ENCODE measurements around the gene FBN3. TPM values are rescaled to one million over a fixed set of nuclear protein-coding genes. Genes with fewer than 3 reads are reported as not detected.
"Not testable (repeated sequence)": the region's sequence is repeated elsewhere in the genome, so short reads cannot be mapped to it uniquely, and the experiment has no call there.

FBN3 gene
- total RNA-seq, 4 donors from 2014 or later: 0.06 to 32.8 TPM; not detected in 2

DNA sequence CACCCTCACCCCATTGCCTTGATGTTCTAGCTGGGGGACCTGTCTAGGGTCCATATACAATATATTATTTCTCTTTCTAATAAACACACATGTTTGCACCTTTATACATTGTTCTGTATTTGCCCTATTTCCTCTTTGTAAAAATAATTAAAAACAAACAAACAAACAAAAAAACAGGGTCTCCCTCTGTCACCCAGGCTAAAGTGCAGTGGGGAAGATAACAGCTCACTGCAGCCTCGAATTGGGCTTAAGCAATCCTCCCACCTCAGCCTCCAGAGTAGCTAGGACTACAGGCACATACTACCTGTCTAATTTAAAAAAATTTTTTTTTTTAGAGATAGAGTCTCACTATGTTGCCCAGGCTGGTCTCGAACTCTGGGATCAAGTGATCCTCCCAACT lies 5.9 kb upstream of the FBN3 start:
- H3K27ac ChIP-seq: no peak overlapping the region
- TF ChIP-seq, protein P1, sequence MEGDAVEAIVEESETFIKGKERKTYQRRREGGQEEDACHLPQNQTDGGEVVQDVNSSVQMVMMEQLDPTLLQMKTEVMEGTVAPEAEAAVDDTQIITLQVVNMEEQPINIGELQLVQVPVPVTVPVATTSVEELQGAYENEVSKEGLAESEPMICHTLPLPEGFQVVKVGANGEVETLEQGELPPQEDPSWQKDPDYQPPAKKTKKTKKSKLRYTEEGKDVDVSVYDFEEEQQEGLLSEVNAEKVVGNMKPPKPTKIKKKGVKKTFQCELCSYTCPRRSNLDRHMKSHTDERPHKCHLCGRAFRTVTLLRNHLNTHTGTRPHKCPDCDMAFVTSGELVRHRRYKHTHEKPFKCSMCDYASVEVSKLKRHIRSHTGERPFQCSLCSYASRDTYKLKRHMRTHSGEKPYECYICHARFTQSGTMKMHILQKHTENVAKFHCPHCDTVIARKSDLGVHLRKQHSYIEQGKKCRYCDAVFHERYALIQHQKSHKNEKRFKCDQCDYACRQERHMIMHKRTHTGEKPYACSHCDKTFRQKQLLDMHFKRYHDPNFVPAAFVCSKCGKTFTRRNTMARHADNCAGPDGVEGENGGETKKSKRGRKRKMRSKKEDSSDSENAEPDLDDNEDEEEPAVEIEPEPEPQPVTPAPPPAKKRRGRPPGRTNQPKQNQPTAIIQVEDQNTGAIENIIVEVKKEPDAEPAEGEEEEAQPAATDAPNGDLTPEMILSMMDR (IDR thresholded peaks at IDR 0.05): no peak
- no peak for TF ChIP-seq POLR2A (IDR thresholded peaks at IDR 0.05)
- no peaks in the 10 kb centered on the region for H3K4me1 ChIP-seq
- intact Hi-C loops (cut with DNase I; ENCODE audit: low total_unique reads): loop anchor here (5.0 kb wide), 1 partner anchor 97 kb away; no protein-coding TSS in a partner anchor
- H3K9me3 ChIP-seq: no peaks in the 10 kb centered on the region
- DNase-seq: no peak
- no peak overlapping the region for H3K4me3 ChIP-seq
- no peaks in the 10 kb centered on the region for H3K36me3 ChIP-seq
- peaks cover 0 to 4% of the 10 kb centered on the region in 2 donors for H3K27me3 ChIP-seq

DNA sequence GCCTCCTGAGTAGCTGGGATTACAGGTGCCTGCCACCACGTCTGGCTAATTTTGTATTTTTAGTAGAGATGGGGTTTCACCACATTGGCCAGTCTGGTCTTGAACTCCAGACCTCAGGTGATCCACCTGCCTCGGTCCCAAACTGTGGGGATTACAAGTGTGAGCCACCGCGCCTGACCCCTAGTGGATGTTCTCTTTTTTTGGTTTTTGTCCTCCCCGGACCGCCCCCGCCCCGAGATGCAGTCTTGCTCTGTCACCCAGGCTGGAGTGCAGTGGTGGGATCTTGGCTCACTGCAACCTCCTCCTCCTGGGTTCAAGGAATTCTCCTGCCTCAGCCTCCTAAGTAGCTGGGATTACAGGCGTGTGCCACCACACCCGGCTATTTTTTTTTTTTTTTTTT lies 4.6 kb upstream of the FBN3 start:
- H3K4me1 ChIP-seq; DNase-seq; H3K9me3 ChIP-seq; H3K36me3 ChIP-seq; intact Hi-C loops (cut with DNase I; ENCODE audit: low total_unique reads); H3K4me3 ChIP-seq; H3K27ac ChIP-seq: not testable (repeated sequence)
- peaks cover 0 to 11% of the 10 kb centered on the region in 2 donors for H3K27me3 ChIP-seq

DNA sequence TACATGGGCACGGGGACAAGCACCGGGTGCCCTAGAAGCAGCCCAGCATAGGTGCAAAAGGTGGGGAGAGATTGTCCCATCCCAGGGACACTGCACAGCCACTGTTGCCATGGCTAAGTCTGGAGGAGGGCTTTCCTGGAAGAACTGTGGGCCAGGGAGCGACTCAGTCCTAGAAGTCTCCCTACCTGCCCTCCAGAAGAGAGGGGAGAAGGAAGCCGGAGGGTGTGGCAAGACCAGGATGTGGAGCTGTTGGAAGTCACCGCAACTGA lies 2.3 kb upstream of the FBN3 start:
- no peak for TF ChIP-seq POLR2A (IDR thresholded peaks at IDR 0.05)
- TF ChIP-seq, protein P1 (IDR thresholded peaks at IDR 0.05): no peak
- no peak for DNase-seq
- H3K36me3 ChIP-seq: no peaks in the 10 kb centered on the region
- H3K27ac ChIP-seq: no peak overlapping the region
- no peaks in the 10 kb centered on the region for H3K9me3 ChIP-seq
- no peak overlapping the region for H3K4me3 ChIP-seq
- intact Hi-C loops (cut with DNase I; ENCODE audit: low total_unique reads): no loop called here
- H3K4me1 ChIP-seq: peaks cover 0 to 12% of the 10 kb centered on the region in 2 donors
- H3K27me3 ChIP-seq: peaks cover 0 to 20% of the 10 kb centered on the region in 2 donors

DNA sequence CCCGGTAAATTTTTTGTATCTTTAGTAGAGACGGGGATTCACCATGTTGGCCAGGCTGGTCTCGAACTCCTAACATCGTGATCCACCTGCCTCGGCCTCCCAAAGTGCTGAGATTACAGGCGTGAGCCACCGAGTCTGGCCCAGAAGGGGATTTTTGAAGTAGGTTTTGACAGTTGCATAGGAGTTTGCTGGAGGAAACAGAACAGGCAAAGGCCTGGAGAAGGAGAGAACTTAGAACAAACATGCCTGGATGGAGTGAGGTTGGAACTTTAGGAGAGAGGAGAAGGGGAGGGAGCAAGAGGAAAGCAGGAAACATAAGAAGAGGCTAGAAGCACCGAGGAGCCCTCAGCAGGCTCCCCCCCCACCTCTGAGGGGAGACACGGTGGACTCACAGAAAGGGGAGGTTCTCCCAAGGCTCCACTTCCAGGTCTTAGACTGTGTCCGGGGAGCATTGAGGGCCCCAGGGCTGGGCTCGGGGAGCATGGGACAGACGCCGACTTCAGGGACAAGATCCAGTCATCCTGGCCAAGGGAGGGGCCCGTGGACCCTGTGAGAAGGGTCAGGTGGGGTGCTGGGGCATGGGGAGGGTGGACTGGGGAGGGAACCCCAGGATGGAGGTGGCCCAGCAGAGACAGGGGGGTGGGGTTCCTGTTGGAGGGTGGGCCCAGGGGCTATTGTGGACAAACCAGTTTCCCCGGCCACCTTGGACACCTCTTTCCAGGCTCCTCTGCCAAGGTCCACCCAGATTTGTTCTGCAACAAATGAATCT lies 1.8 kb upstream of the FBN3 start:
- no peak for TF ChIP-seq POLR2A (IDR thresholded peaks at IDR 0.05)
- TF ChIP-seq, protein P1 (IDR thresholded peaks at IDR 0.05): no peak
- Histone ChIP-seq H3K4me1 (peaks cover 0 to 12% of the 10 kb centered on the region in 2 donors), H3K4me3 (no peak overlapping the region), H3K36me3 (no peaks in the 10 kb centered on the region), H3K27ac (no peak overlapping the region), H3K27me3 (peaks cover 0 to 20% of the 10 kb centered on the region in 2 donors), H3K9me3 (no peaks in the 10 kb centered on the region)
- intact Hi-C loops (cut with DNase I; ENCODE audit: low total_unique reads): no loop called here
- no peak for DNase-seq

DNA sequence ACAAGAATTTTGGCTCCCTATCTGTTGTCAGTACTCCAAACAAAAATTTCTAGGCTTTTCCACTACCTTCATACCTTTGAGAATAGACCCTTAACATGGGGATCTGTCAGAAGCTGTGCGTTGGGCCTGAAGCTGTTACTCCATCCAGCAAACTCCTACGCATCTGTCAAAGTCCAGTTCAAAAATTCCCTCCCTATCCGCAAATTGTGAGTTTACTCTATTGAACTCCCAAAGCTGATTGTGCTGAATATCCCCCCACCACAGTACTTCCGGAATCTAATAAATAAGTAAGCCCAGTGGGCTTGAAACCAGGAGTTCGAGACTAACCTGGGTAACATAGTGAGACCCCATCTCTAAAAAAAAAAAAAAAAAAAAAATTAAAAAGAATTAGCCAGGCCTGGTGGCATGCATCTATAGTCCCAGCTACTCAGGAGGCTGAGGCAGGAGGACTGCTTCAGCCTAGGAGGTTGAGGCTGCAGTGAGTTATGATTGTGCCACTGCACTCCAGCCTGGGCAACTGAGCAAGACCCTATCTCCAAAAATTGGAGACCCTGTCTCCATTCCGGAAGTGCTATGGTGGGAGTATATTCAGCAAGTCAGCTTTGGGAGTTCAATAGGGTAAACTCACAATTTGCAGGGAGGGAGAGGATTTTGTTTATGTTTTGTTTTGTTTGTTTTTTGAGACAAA lies 930 bp upstream of the FBN3 start:
- Histone ChIP-seq H3K36me3 (no peaks in the 10 kb centered on the region), H3K4me1 (peaks cover 0 to 12% of the 10 kb centered on the region in 2 donors), H3K27me3 (peaks cover 0 to 20% of the 10 kb centered on the region in 2 donors), H3K9me3 (no peaks in the 10 kb centered on the region), H3K4me3 (no peak overlapping the region), H3K27ac (no peak overlapping the region)
- intact Hi-C loops (cut with DNase I; ENCODE audit: low total_unique reads): no loop called here
- TF ChIP-seq POLR2A (IDR thresholded peaks at IDR 0.05): no peak
- TF ChIP-seq, protein P1 (IDR thresholded peaks at IDR 0.05): no peak
- no peak for DNase-seq
